ENCODE data around the gene EHMT1. TPM values are rescaled to one million over a fixed set of nuclear protein-coding genes. Genes with fewer than 3 reads are reported as not detected.

EHMT1 gene
- total RNA-seq, 4 donors from 2014 or later, result 77.1 to 149 (median 86.6) TPM

- TF ChIP-seq POLR2AphosphoS5 (IDR thresholded peaks at IDR 0.05) (no peak), EP300 (IDR thresholded peaks at IDR 0.05) (no peak), POLR2A (IDR thresholded peaks at IDR 0.05) (no peak), CTCF (IDR thresholded peaks at IDR 0.05) (no peak)
- Histone ChIP-seq H3K4me3 (no peak overlapping the region), H3K36me3 (peaks cover 77% of the 10 kb centered on the region), H3K9me3 (no peaks in the 10 kb centered on the region), H3K27ac (no peak overlapping the region), H3K4me1 (peaks cover 8% of the 10 kb centered on the region), H3K27me3 (no peaks in the 10 kb centered on the region)
- WGBS, result 95% methylated on average over 11 of the region's 11 CpGs
- no peak for DNase-seq (ENCODE audit: low spot score in 2 of 2)
Measured at GRCh38 chr9:137814841-137815240, 196.0 kb downstream of the EHMT1 start.

GRCh38 chr9:137815256-137816255 is 196.8 kb downstream of the EHMT1 start:
- 95% methylated on average over 25 of the region's 30 CpGs for WGBS
- Histone ChIP-seq H3K4me3 (no peak overlapping the region), H3K27ac (no peak overlapping the region), H3K36me3 (peaks cover 84% of the 10 kb centered on the region), H3K9me3 (no peaks in the 10 kb centered on the region), H3K4me1 (peaks cover 8% of the 10 kb centered on the region), H3K27me3 (no peaks in the 10 kb centered on the region)
- TF ChIP-seq POLR2A (IDR thresholded peaks at IDR 0.05), result no peak
- TF ChIP-seq EP300 (IDR thresholded peaks at IDR 0.05), result no peak
- no peak for TF ChIP-seq CTCF (IDR thresholded peaks at IDR 0.05)
- TF ChIP-seq POLR2AphosphoS5 (IDR thresholded peaks at IDR 0.05), result no peak
- DNase-seq (ENCODE audit: low spot score in 2 of 2), result no peak

- Histone ChIP-seq H3K9me3 (no peaks in the 10 kb centered on the region), H3K27me3 (no peaks in the 10 kb centered on the region), H3K4me1 (peaks cover 5% of the 10 kb centered on the region), H3K4me3 (no peak overlapping the region), H3K27ac (no peak overlapping the region), H3K36me3 (peaks cover 89% of the 10 kb centered on the region)
- WGBS, result 96% methylated on average over 18 of the region's 22 CpGs
- no peak for DNase-seq (ENCODE audit: low spot score in 2 of 2)
- no peak for TF ChIP-seq POLR2A (IDR thresholded peaks at IDR 0.05)
- TF ChIP-seq CTCF (IDR thresholded peaks at IDR 0.05), result no peak
- no peak for TF ChIP-seq POLR2AphosphoS5 (IDR thresholded peaks at IDR 0.05)
- no peak for TF ChIP-seq EP300 (IDR thresholded peaks at IDR 0.05)
Measured at GRCh38 chr9:137816531-137817235, 197.9 kb downstream of the EHMT1 start.

- Histone ChIP-seq H3K36me3 (peaks cover 89% of the 10 kb centered on the region), H3K4me3 (no peak overlapping the region), H3K4me1 (peaks cover 5% of the 10 kb centered on the region), H3K27me3 (no peaks in the 10 kb centered on the region), H3K9me3 (no peaks in the 10 kb centered on the region), H3K27ac (no peak overlapping the region)
- no peak for DNase-seq (ENCODE audit: low spot score in 2 of 2)
- 95% methylated on average over 17 of the region's 35 CpGs for WGBS
- no peak for TF ChIP-seq POLR2AphosphoS5 (IDR thresholded peaks at IDR 0.05)
- TF ChIP-seq EP300 (IDR thresholded peaks at IDR 0.05), result no peak
- no peak for TF ChIP-seq CTCF (IDR thresholded peaks at IDR 0.05)
- TF ChIP-seq POLR2A (IDR thresholded peaks at IDR 0.05), result no peak
Measured at GRCh38 chr9:137817236-137818200, 198.7 kb downstream of the EHMT1 start.
